ENCODE results near the gene DNAAF5.
A peak's percentile ranks its signal among the peaks of the same experiment; 100 is the strongest.
"Not testable (repeated sequence)": the region's sequence is repeated elsewhere in the genome, so short reads cannot be mapped to it uniquely, and the experiment has no call there.

Gene DNAAF5

GRCh38 chr7:784971-785370 lies 58.5 kb downstream of the DNAAF5 start:
- DNase-seq = no peak

- no peak for DNase-seq
These were observed 58.9 kb downstream of the DNAAF5 start for GRCh38 chr7:785416-785815.

GRCh38 chr7:786472-787255 lies 60.2 kb downstream of the DNAAF5 start:
- peak; percentile 29 for DNase-seq

- DNase-seq = no peak
These were observed 61.1 kb downstream of the DNAAF5 start for GRCh38 chr7:787332-788240.

GRCh38 chr7:791519-791918 lies 65.0 kb downstream of the DNAAF5 start:
- no peak for DNase-seq

- no peak for DNase-seq
These were observed 67.7 kb downstream of the DNAAF5 start for GRCh38 chr7:794207-794606.

- no peak for DNase-seq
These were observed 68.3 kb downstream of the DNAAF5 start for GRCh38 chr7:794671-795329.

- not testable (repeated sequence) for DNase-seq
These were observed 70.1 kb downstream of the DNAAF5 start for GRCh38 chr7:796434-797169.

GRCh38 chr7:798921-799470 lies 72.5 kb downstream of the DNAAF5 start:
- no peak for DNase-seq

- no peak for DNase-seq
These were observed 74.2 kb downstream of the DNAAF5 start for GRCh38 chr7:800692-801091.

- not testable (repeated sequence) for DNase-seq
These were observed 74.9 kb downstream of the DNAAF5 start for GRCh38 chr7:801351-801750.

- peak; percentile 44 for DNase-seq
These were observed 75.5 kb downstream of the DNAAF5 start for GRCh38 chr7:801940-802381.

GRCh38 chr7:802500-803242 lies 76.2 kb downstream of the DNAAF5 start:
- no peak for DNase-seq

- DNase-seq = no peak
These were observed 76.7 kb downstream of the DNAAF5 start for GRCh38 chr7:803243-803635.

- not testable (repeated sequence) for DNase-seq
These were observed 77.3 kb downstream of the DNAAF5 start for GRCh38 chr7:803796-804195.

- no peak for DNase-seq
These were observed 78.8 kb downstream of the DNAAF5 start for GRCh38 chr7:805261-805660.

GRCh38 chr7:815284-816216 lies 89.1 kb downstream of the DNAAF5 start:
- DNase-seq = peak; percentile 79

- peak; percentile 98 for DNase-seq
These were observed 89.8 kb downstream of the DNAAF5 start for GRCh38 chr7:816300-816750.

GRCh38 chr7:816751-817671 lies 90.5 kb downstream of the DNAAF5 start:
- DNase-seq = peak; percentile 56
